Measurements from ENCODE around the gene NTMT2.

DNA sequence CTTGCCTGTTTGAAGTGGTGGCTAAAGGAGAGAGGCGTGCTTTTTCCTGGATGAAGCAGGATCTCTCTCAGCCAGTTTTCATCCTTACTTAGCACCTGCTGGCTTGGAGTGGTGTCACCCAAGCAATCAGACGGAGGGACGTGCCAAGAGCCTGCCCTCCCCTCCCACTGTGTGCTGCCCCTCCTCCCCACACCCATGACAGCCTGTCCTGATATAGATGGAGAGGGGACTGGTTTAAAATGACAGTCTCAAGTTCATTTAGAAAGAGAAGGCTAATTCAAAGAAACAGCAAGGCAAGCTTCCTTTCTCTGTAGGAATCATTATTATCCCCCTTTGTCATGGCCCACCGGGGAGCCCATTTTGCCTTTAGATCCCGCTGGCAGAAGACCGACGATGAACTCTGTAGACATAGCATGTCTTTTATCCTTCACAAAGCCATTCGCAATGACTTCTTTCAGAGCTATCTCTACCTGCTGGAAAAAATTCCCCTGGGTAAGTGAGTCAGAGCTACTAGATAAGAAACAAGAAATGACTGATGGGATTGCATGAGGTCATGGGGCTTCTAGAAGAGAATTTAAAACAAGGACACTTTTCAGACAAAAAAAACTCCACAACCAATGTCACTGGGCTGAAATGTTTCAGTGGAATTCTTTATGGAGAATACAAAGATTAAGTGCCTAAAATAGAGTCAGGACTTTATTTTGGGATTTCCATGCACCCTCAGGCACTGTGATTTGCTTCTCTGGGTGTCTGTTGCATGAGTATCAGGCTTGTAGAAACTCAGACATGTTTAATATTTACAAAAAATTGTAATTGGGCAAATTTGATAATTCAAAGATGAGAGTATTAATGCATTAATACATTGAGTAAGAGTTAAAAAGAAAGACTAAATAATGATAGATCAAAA lies at the start of gene NTMT2:
- TF ChIP-seq POLR2A (IDR thresholded peaks at IDR 0.05): no peak
- TF ChIP-seq, protein P1, sequence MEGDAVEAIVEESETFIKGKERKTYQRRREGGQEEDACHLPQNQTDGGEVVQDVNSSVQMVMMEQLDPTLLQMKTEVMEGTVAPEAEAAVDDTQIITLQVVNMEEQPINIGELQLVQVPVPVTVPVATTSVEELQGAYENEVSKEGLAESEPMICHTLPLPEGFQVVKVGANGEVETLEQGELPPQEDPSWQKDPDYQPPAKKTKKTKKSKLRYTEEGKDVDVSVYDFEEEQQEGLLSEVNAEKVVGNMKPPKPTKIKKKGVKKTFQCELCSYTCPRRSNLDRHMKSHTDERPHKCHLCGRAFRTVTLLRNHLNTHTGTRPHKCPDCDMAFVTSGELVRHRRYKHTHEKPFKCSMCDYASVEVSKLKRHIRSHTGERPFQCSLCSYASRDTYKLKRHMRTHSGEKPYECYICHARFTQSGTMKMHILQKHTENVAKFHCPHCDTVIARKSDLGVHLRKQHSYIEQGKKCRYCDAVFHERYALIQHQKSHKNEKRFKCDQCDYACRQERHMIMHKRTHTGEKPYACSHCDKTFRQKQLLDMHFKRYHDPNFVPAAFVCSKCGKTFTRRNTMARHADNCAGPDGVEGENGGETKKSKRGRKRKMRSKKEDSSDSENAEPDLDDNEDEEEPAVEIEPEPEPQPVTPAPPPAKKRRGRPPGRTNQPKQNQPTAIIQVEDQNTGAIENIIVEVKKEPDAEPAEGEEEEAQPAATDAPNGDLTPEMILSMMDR (IDR thresholded peaks at IDR 0.05): no peak
